Gastroesophageal sphincter (tissue), 4 donors: ENCODE measurements around the gene ANKRD40CL. TPM values are rescaled to one million over a fixed set of nuclear protein-coding genes. Genes with fewer than 3 reads are reported as not detected.
"Not testable (repeated sequence)": the region's sequence is repeated elsewhere in the genome, so short reads cannot be mapped to it uniquely, and the experiment has no call there.

Experiments
- ATAC-seq: fragments of 150-250 bp; one replicate; pipeline ENCODE4 v1.9.1; 2016; ENCODE audit warnings: mild to moderate bottlenecking, moderate library complexity
- H3K27ac ChIP-seq, 4 donors: fragments of 200-600 bp; sonication (generic) in 3 of 4; 1 replicate in 3 of 4; 2 replicates in 1 of 4; pipeline ENCODE4 v1.5.1; 2016 to 2019
- H3K27me3 ChIP-seq: fragments of 200-600 bp; sonication (generic); one replicate; pipeline ENCODE4 v1.5.1; 2019
- H3K36me3 ChIP-seq, 2 donors: fragments of 200-600 bp; sonication (generic); one replicate each; pipeline ENCODE4 v1.5.1; 2019; ENCODE audit warnings: control low read depth in 1 of 2
- H3K4me1 ChIP-seq, 3 donors: fragments of 200-600 bp; sonication (generic); 1 replicate in 2 of 3; 2 replicates in 1 of 3; pipeline ENCODE4 v1.5.1; 2016 to 2019; ENCODE audit warnings: control low read depth in 2 of 3
- H3K4me3 ChIP-seq, 2 donors: fragments of 200-600 bp; sonication (generic); one replicate each; pipeline ENCODE4 v1.5.1; 2019; ENCODE audit warnings: mild to moderate bottlenecking in 1 of 2, moderate library complexity in 1 of 2
- H3K9me3 ChIP-seq, 3 donors: fragments of 200-600 bp; sonication (generic); one replicate each; pipeline ENCODE4 v1.5.1; 2017 to 2019; ENCODE audit warnings: control low read depth in 2 of 3
- EP300 ChIP-seq: sonication (generic); formaldehyde crosslinking; IDR thresholded peaks from one replicate; pipeline ENCODE4 v1.6.1; 2017; ENCODE audit warnings: antibody characterized with exemption, mild to moderate bottlenecking
- POLR2A ChIP-seq, 2 donors: fragments of 450-650 bp; IDR thresholded peaks; one replicate each; pipeline ENCODE4 v1.6.1; 2017; ENCODE audit warnings: antibody characterized with exemption in 2 of 2, mild to moderate bottlenecking in 2 of 2, moderate library complexity in 1 of 2
- POLR2AphosphoS5 ChIP-seq: sonication (generic); formaldehyde crosslinking; IDR thresholded peaks from one replicate; pipeline ENCODE4 v1.6.1; 2017; ENCODE audit warnings: antibody characterized with exemption
- WGBS, 2 donors: methylation state at CpG; one replicate each; pipeline ENCODE4 v1.1.5; 2018; ENCODE audit warnings: low coverage in 1 of 2; 5-methylcytosine and 5-hydroxymethylcytosine counted together
- total RNA-seq, 4 donors: library from RNA; depleted of rRNA; stranded (reverse); fragments of >200 nt; gene quantifications; one replicate each; pipeline ENCODE4 v1.1.0, GENCODE V29; 2016
- TF ChIP-seq, protein P1 (sequence below), 4 experiments: fragments of 200-600 bp in 2 of 4; fragments of 450-650 bp in 2 of 4; sonication (generic) in 1 of 4; IDR thresholded peaks; one replicate each; pipeline ENCODE4 v1.5.1; 2017 to 2019; ENCODE audit warnings: antibody characterized with exemption in 4 of 4, mild to moderate bottlenecking in 2 of 4, moderate library complexity in 2 of 4

The ANKRD40CL gene
- total RNA-seq, 4 donors from 2014 or later, result not detected

DNA sequence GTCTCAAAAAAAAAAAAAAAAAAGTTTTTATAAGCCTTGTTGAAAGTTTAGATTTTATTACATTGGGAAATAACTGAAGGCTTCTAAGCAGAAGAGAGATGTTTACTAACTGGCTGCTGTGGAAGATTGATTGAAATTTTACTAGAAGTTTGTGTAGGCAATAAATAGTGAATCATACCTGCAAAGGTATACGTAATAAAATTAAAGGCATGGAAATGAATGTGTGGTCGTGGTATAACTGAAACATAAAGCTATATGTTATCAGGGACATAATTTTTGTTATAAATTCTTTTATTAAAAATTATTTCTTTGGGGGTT, 39.2 kb downstream of the ANKRD40CL start:
- H3K4me1 ChIP-seq, result peaks cover 0 to 99% (median 49%) of the 10 kb centered on the region in 3 donors
- WGBS, 2 donors, result 85 to 88% methylated on average over 2 of the region's 2 CpGs
- TF ChIP-seq POLR2AphosphoS5 (no peak), POLR2A (IDR thresholded peaks at IDR 0.05) (no peak), EP300 (no peak)
- TF ChIP-seq, protein P1, sequence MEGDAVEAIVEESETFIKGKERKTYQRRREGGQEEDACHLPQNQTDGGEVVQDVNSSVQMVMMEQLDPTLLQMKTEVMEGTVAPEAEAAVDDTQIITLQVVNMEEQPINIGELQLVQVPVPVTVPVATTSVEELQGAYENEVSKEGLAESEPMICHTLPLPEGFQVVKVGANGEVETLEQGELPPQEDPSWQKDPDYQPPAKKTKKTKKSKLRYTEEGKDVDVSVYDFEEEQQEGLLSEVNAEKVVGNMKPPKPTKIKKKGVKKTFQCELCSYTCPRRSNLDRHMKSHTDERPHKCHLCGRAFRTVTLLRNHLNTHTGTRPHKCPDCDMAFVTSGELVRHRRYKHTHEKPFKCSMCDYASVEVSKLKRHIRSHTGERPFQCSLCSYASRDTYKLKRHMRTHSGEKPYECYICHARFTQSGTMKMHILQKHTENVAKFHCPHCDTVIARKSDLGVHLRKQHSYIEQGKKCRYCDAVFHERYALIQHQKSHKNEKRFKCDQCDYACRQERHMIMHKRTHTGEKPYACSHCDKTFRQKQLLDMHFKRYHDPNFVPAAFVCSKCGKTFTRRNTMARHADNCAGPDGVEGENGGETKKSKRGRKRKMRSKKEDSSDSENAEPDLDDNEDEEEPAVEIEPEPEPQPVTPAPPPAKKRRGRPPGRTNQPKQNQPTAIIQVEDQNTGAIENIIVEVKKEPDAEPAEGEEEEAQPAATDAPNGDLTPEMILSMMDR (IDR thresholded peaks at IDR 0.05), result no peak

DNA sequence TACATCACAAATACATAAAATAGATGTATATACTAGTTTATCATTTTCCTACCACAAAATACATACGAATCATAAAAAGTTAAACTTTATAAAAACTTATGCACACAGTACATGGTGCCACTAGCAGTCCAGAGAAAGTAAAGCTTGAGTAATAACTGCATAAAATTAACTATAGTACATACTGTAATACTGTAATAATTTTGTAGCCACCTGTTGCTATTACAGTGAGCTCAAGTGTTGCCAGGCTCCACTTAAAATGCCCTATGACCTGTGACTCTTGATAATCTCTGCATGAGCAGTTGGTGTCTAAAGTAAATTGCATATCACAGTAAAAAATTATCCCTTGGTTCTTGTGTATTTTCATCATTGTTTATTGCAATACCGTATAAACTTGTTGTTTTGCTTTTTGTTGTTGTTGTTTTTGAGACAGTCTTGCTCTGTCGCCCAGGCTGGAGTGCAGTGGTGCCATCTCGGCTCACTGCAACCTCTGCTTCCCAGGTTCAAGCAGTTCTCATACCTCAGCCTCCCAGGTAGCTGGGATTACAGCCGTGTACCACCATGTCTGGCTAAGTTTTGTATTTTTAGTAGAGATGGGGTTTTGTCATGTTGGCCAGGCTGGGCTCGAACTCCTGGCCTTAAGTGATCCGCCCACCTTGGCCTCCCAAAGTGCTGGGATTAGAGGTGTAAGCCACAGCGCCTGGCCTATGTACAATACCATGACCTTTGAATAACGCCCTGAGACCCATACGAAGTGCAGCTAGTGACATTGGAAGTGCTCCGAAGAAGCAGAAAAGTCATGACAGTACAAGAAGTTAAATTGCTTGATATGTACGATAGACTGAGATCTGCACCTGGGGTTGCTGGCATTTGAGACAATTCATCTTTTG, 41.3 kb downstream of the ANKRD40CL start:
- H3K4me3 ChIP-seq, result no peak overlapping the region
- TF ChIP-seq, protein P1 (IDR thresholded peaks at IDR 0.05), result no peak
- TF ChIP-seq EP300 (no peak), POLR2AphosphoS5 (no peak)
- peak overlapping the region in 1 of 4 donors; percentile 14 for H3K27ac ChIP-seq
- peaks cover 7 to 100% (median 55%) of the 10 kb centered on the region in 3 donors for H3K4me1 ChIP-seq
- no peak for ATAC-seq
- 66% methylated on average over 5 to 9 of the region's 12 CpGs for WGBS, 2 donors
- no peaks in the 10 kb centered on the region for H3K27me3 ChIP-seq
- H3K9me3 ChIP-seq, result no peaks in the 10 kb centered on the region
- H3K36me3 ChIP-seq, result no peaks in the 10 kb centered on the region

More for the DNA sequence above, 39.2 kb downstream of the ANKRD40CL start:
- Histone ChIP-seq H3K27ac (no peak overlapping the region), H3K27me3 (no peaks in the 10 kb centered on the region), H3K9me3 (no peaks in the 10 kb centered on the region), H3K36me3 (no peaks in the 10 kb centered on the region), H3K4me3 (no peak overlapping the region)
- no peak for ATAC-seq

DNA sequence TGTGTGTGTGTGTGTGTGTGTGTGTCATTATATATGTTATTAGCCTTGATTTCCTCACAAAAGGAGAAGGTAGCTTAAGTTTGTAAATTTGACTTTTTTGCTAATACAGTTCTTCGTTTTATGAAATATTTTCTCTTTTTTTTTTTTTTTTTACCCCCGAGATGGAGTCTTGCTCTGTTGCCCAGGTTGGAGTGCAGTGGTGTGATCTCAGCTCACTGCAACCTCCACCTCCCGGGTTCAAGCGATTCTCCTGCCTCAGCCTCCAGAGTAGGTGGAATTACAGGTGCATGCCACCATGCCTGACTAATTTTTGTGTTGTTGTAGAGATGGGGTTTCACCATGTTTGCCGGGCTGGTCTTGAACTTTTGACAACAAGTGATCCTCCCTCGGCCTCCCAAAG, 42.7 kb downstream of the ANKRD40CL start:
- not testable (repeated sequence) for H3K27ac ChIP-seq, ATAC-seq, H3K27me3 ChIP-seq, H3K36me3 ChIP-seq, H3K4me3 ChIP-seq, H3K9me3 ChIP-seq
- WGBS, 2 donors, result 83 to 87% methylated on average over 1 to 5 of the region's 6 CpGs
- H3K4me1 ChIP-seq, result peaks cover 7 to 93% (median 46%) of the 10 kb centered on the region in 3 donors

DNA sequence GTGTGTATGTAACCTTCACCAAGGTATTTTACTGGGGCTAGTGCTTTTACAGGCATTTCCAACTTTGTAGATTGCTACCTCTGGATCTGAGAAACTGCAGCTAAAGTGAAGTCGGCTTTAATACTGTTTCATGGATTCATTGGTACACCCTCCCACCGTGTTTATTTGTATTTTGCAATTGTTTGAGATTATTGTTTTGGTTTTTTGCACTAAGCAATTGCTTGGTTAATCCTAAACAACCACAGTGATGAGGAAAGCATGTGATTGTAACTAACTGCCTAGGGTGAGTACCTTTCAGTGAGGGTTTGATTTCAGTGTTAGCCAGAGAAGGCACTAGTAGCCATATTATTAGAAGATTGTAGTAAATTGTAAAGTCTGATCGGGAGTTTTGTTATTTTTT, 44.6 kb downstream of the ANKRD40CL start:
- H3K4me3 ChIP-seq, result peak overlapping the region in 1 of 2 donors; percentile 69
- ATAC-seq, result no peak
- peaks cover 7 to 79% (median 38%) of the 10 kb centered on the region in 3 donors for H3K4me1 ChIP-seq

DNA sequence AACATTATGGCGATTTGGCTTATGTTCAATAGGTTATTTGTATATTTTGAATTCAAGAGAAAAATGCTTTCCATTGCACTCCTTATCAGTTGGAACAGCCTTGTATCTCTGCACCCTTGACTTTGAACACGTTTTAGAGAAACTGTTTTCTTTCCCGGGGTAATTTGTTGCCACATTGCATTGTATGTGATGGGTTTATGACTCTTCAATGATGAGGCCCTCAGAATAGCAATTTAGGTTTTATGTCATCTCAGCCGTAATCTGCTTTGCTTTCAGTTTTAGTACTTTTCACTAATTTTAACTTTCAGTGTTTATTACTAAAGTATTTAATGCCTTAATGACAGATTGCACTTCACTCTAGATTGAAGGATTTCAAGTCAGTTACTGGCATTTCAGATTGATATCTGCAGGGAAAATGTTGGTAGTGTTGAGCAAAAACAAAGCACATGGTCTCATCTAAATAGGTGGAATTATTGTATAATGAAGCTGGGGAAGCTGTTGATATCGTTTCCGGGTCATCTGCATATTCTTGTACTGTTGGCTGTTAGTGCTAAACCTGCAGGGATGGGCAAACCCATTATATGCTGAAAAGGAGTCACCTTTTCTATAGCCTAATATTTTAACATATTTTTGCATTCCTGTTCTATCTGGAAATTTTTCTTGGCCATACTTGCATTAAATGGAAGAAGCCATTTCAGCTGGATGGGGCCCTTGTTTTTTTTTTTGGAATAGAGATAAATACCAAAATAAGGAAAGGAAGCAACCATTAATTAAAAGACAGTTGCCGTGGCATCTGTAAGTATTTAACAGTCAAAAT, 45.9 kb downstream of the ANKRD40CL start:
- H3K4me1 ChIP-seq, result peaks cover 7 to 65% (median 33%) of the 10 kb centered on the region in 3 donors
- peak overlapping the region; percentile 69 to 99 for H3K4me3 ChIP-seq
- WGBS, 2 donors, result 4 to 11% methylated on average over 7 of the region's 7 CpGs
- TF ChIP-seq POLR2A (IDR thresholded peaks at IDR 0.05) (no peak), POLR2AphosphoS5 (no peak), EP300 (no peak)
- TF ChIP-seq, protein P1 (IDR thresholded peaks at IDR 0.05), result no peak
- no peaks in the 10 kb centered on the region for H3K36me3 ChIP-seq
- ATAC-seq, result no peak
- H3K9me3 ChIP-seq, result no peaks in the 10 kb centered on the region
- H3K27me3 ChIP-seq, result no peaks in the 10 kb centered on the region
- peak overlapping the region in 2 of 4 donors; percentile 93 to 96 for H3K27ac ChIP-seq

More for the DNA sequence above, 44.6 kb downstream of the ANKRD40CL start:
- Histone ChIP-seq H3K36me3 (no peaks in the 10 kb centered on the region), H3K27ac (no peak overlapping the region), H3K27me3 (no peaks in the 10 kb centered on the region), H3K9me3 (no peaks in the 10 kb centered on the region)
- 36 to 39% methylated on average over 3 of the region's 3 CpGs for WGBS, 2 donors
- TF ChIP-seq POLR2A (IDR thresholded peaks at IDR 0.05) (no peak), POLR2AphosphoS5 (no peak), EP300 (no peak)
- TF ChIP-seq, protein P1 (IDR thresholded peaks at IDR 0.05), result no peak
